HepG2 (cell line): ENCODE measurements around the gene CCDC154. TPM values are rescaled to one million over a fixed set of nuclear protein-coding genes. Genes with fewer than 3 reads are reported as not detected.

Source experiments
- HMGXB4 ChIP-seq, 2 experiments: sonication (generic) in 1 of 2; formaldehyde crosslinking in 1 of 2; IDR thresholded peaks; 2 replicates each; pipeline versions ENCODE4 v1.4.0 to v1.6.1; 2018 to 2020; ENCODE audit warnings: missing genetic modification reagents in 2 of 2, borderline replicate concordance in 1 of 2, low read depth in 1 of 2, mild to moderate bottlenecking in 1 of 2, missing biosample characterization in 1 of 2
- JARID2 ChIP-seq: sonication (generic); formaldehyde crosslinking; IDR thresholded peaks from 2 replicates; pipeline ENCODE4 v1.8.1; 2023; ENCODE audit warnings: missing genetic modification reagents, inconsistent platforms; ENCODE audit not compliant: insufficient replicate concordance
- KDM5A ChIP-seq: fragments of 200-600 bp; sonication (generic); IDR thresholded peaks from 2 replicates; pipeline ENCODE4 v1.7.0; 2018; ENCODE audit warnings: antibody characterized with exemption, mild to moderate bottlenecking, low read length, borderline replicate concordance
- NCOA2 ChIP-seq: sonication (generic); formaldehyde crosslinking; IDR thresholded peaks from 2 replicates; pipeline ENCODE4 v1.8.0; 2022; ENCODE audit warnings: inconsistent platforms
- RFX5 ChIP-seq: IDR thresholded peaks from 2 replicates; pipeline ENCODE4 v1.6.1; 2011; ENCODE audit warnings: low read depth, low read length, improper control_type of control experiment
- ZNF207 ChIP-seq: fragments of 450-650 bp; IDR thresholded peaks from 2 replicates; pipeline ENCODE4 v1.6.1; 2016; ENCODE audit warnings: antibody characterized with exemption, borderline replicate concordance
- ZSCAN29 ChIP-seq: sonication (generic); formaldehyde crosslinking; conservative IDR thresholded peaks from 2 replicates; pipeline ENCODE4 v1.4.0; 2020; ENCODE audit warnings: mild to moderate bottlenecking, missing genetic modification reagents
- polyA plus RNA-seq, 8 experiments: library from polyadenylated mRNA; depleted of rRNA in 3 of 8; stranded (reverse) in 7 of 8; unstranded in 1 of 8; fragments of >200 nt; fragmentation: Illumina TruSeq in 4 of 8; extraction: Trizol in 4 of 8; gene quantifications; 2 replicates each; pipeline versions ENCODE4 v1.2.1 to v1.2.3, GENCODE V29; 2011 to 2016; ENCODE audit warnings: low read depth in 4 of 8, missing spikeins in 1 of 8, mixed read lengths in 1 of 8; ENCODE audit not compliant: insufficient read depth in 1 of 8
- total RNA-seq, 5 experiments: library from RNA; depleted of rRNA; stranded (reverse); fragments of >200 nt; fragmentation: Illumina TruSeq; extraction: Trizol; gene quantifications; 2 replicates each; pipeline ENCODE4 v1.2.3, GENCODE V29; 2016; ENCODE audit warnings: low read depth in 1 of 5
- TF ChIP-seq, protein P1 (sequence below): fragments of 450-650 bp; IDR thresholded peaks from 2 replicates; pipeline ENCODE4 v1.6.1; 2016
- TF ChIP-seq, protein P2 (sequence below): sonication (generic); formaldehyde crosslinking; IDR thresholded peaks from 2 replicates; pipeline ENCODE4 v1.5.0; 2020; ENCODE audit warnings: mild to moderate bottlenecking, missing genetic modification reagents

Gene CCDC154
- total and polyA plus RNA-seq, 2 of the 13 experiments (the other 11 are each of a cell fraction or from before 2014, with no cell fraction given) = 0.92 to 1.5 TPM

- TF ChIP-seq, protein P1, sequence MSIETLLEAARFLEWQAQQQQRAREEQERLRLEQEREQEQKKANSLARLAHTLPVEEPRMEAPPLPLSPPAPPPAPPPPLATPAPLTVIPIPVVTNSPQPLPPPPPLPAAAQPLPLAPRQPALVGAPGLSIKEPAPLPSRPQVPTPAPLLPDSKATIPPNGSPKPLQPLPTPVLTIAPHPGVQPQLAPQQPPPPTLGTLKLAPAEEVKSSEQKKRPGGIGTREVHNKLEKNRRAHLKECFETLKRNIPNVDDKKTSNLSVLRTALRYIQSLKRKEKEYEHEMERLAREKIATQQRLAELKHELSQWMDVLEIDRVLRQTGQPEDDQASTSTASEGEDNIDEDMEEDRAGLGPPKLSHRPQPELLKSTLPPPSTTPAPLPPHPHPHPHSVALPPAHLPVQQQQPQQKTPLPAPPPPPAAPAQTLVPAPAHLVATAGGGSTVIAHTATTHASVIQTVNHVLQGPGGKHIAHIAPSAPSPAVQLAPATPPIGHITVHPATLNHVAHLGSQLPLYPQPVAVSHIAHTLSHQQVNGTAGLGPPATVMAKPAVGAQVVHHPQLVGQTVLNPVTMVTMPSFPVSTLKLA = no peak
- TF ChIP-seq ZNF207 (no peak), KDM5A (no peak), JARID2 (CRISPR knock-in tag) (peak; percentile 47), NCOA2 (CRISPR knock-in tag) (no peak), RFX5 (0 out of 2 replicates have a peak, but pooled peaks have one; percentile 71), ZSCAN29 (CRISPR knock-in tag) (0 out of 2 replicates have a peak, but pooled peaks have one; percentile 20), HMGXB4 (CRISPR knock-in tag; IDR thresholded peaks at IDR 0.05; ENCODE audit: borderline replicate concordance in 1 of 2, low read depth in 1 of 2) (no peak; a peak in 1 of 4 replicates)
- TF ChIP-seq, protein P2, sequence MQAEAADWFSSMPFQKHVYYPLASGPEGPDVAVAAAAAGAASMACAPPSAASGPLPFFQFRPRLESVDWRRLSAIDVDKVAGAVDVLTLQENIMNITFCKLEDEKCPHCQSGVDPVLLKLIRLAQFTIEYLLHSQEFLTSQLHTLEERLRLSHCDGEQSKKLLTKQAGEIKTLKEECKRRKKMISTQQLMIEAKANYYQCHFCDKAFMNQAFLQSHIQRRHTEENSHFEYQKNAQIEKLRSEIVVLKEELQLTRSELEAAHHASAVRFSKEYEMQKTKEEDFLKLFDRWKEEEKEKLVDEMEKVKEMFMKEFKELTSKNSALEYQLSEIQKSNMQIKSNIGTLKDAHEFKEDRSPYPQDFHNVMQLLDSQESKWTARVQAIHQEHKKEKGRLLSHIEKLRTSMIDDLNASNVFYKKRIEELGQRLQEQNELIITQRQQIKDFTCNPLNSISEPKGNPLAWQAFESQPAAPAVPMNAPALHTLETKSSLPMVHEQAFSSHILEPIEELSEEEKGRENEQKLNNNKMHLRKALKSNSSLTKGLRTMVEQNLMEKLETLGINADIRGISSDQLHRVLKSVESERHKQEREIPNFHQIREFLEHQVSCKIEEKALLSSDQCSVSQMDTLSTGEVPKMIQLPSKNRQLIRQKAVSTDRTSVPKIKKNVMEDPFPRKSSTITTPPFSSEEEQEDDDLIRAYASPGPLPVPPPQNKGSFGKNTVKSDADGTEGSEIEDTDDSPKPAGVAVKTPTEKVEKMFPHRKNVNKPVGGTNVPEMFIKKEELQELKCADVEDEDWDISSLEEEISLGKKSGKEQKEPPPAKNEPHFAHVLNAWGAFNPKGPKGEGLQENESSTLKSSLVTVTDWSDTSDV (CRISPR knock-in tag) = 0 out of 2 replicates have a peak, but pooled peaks have one; percentile 19
Observed at GRCh38 chr16:1492082-1492922, 47.9 kb upstream of the CCDC154 start (continued).
